Activated T-cell treated with anti-CD3 and anti-CD28 coated beads, Interleukin-2, amount 50 U/mL, for 72 hours (primary cell): ENCODE data around the gene PSMD6. TPM values are rescaled to one million over a fixed set of nuclear protein-coding genes. Genes with fewer than 3 reads are reported as not detected.

Experiments used
- ATAC-seq, 2 donors: fragments of 150-1000 bp; cut with Tn5 transposase; replicated peaks in 1 of 2; 2 replicates each; pipeline ENCODE4 v1.10.0; 2021; ENCODE audit warnings: moderate library complexity in 2 of 2, mild to moderate bottlenecking in 1 of 2
- DNase-seq, 2 donors: peaks; one replicate each; pipeline ENCODE4 v3.0.0; 2021 to 2022; ENCODE audit warnings: mixed read lengths in 1 of 2
- H3K27ac Mint-ChIP-seq: one replicate; pipeline ENCODE4 v1.8.0; 2022; ENCODE audit warnings: mild to moderate bottlenecking, moderate library complexity, mixed read lengths
- H3K27me3 Mint-ChIP-seq: one replicate; pipeline ENCODE4 v1.8.0; 2022; ENCODE audit warnings: low read depth, mixed read lengths
- H3K36me3 Mint-ChIP-seq, 2 donors: one replicate each; pipeline ENCODE4 v1.8.0; 2022; ENCODE audit warnings: mixed read lengths in 2 of 2, mild to moderate bottlenecking in 1 of 2; ENCODE audit not compliant: insufficient read depth in 2 of 2
- H3K4me1 Mint-ChIP-seq: one replicate; pipeline ENCODE4 v1.8.0; 2022; ENCODE audit warnings: low read depth, mixed read lengths
- H3K4me3 Mint-ChIP-seq, 2 donors: one replicate each; pipeline ENCODE4 v1.8.0; 2022; ENCODE audit warnings: mild to moderate bottlenecking in 2 of 2, mixed read lengths in 2 of 2, moderate library complexity in 2 of 2
- H3K9me3 Mint-ChIP-seq, 2 donors: one replicate each; pipeline ENCODE4 v1.8.0; 2022; ENCODE audit warnings: mixed read lengths in 2 of 2
- total RNA-seq, 2 donors: library from RNA; stranded (reverse); gene quantifications; one replicate each; pipeline ENCODE4 v1.2.3, GENCODE V29; 2022

Gene PSMD6
- total RNA-seq, 2 donors from 2014 or later = 83.4 to 90.3 TPM

DNA sequence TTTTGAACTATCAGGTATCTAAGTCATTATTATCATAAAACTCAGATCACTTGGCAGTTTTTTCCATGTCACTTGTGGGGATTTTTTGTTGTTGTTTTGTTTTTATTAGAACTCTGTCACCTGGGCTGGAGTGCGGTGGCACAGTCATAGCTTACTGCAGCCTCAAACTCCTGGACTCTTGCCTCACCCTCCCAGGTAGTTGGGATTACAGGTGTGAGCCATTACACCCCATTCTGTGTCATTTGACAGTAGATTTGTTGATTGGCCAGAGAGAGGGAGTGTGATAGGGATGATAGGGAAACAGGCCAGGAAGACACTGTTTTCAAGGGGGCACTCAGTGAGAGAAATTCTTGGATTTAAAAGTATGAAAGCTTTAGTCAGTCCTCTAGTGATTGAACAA lies 56.4 kb downstream of the PSMD6 start:
- H3K36me3 Mint-ChIP-seq = peaks cover 0 to 9% of the 10 kb centered on the region in 2 donors
- no peaks in the 10 kb centered on the region for H3K27me3 Mint-ChIP-seq
- H3K4me3 Mint-ChIP-seq = peak overlapping the region; percentile 29 to 51
- no peaks in the 10 kb centered on the region for H3K9me3 Mint-ChIP-seq
- peak overlapping the region; percentile 59 for H3K27ac Mint-ChIP-seq
- no peak for DNase-seq
- no peak for ATAC-seq
- H3K4me1 Mint-ChIP-seq = peaks cover 83% of the 10 kb centered on the region

GRCh38 chr3:63966007-63966406 lies 57.3 kb downstream of the PSMD6 start:
- H3K27me3 Mint-ChIP-seq = no peaks in the 10 kb centered on the region
- H3K36me3 Mint-ChIP-seq = peaks cover 0 to 9% of the 10 kb centered on the region in 2 donors
- no peaks in the 10 kb centered on the region for H3K9me3 Mint-ChIP-seq
- H3K4me1 Mint-ChIP-seq = peaks cover 75% of the 10 kb centered on the region
- no peak overlapping the region for H3K27ac Mint-ChIP-seq
- H3K4me3 Mint-ChIP-seq = no peak overlapping the region
- no peak for ATAC-seq
- no peak for DNase-seq

DNA sequence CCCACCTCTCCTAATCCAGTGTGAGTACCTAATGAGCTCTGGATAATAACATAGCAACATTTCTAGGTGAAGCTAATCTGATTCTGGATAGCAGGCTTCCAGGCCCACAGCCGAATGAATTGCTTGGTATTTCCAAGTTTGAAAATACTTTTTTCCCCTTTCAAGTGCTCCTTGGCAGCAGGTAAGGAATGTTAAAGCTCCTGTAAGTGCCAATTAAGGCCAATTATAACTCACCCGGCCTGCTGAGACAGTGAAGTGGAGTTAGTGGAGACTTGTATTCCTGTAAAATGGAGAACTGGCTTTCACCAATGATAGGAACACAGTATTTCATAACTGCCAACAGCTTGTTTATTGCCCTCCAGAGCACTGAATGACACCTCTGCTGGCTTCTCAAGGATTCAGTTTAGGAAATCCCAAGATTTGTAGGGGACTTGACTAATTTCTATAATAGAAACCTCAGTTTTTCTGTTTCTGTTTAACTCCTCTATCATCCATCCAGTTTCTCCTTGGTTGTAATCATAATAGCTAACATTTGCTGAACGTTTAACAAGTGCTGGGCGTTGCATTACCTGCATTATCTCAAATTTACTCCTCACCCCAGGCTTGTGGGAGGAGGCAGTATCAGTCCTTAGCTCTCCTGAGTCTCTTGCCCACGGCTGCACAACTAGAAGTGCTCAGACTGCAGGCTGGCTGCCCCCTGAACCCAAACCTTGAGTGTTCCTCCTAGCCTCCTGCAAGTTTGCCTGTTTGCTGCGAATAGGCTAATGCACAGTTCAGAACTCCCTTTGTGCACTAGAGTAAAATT lies 58.4 kb downstream of the PSMD6 start:
- Mint-ChIP-seq H3K4me1 (peaks cover 73% of the 10 kb centered on the region), H3K4me3 (peak overlapping the region in 1 of 2 donors; percentile 43), H3K36me3 (peaks cover 0 to 9% of the 10 kb centered on the region in 2 donors), H3K9me3 (no peaks in the 10 kb centered on the region), H3K27ac (peak overlapping the region; percentile 78), H3K27me3 (no peaks in the 10 kb centered on the region)
- DNase-seq (no peak), ATAC-seq (peak in 1 of 2 donors; percentile 16)

DNA sequence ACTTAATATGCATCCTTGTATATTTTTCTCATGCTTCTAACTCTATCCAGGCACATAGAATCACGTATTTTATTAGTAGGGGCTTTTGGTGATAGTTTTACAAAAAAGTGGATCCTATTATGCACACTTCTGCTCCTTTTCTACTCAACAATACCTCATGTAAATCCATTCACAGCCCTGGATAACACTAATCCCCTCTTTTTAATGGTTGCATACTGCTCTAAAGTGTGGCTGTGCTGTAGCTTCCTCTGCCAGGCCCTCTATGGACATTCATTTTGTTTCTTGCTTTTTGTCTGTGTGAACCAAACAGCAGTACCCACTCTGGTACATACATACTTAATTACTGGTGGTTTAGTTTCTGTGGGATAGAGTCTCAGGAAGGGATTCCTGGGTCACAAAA lies 59.8 kb downstream of the PSMD6 start:
- Mint-ChIP-seq H3K4me3 (no peak overlapping the region), H3K36me3 (peaks cover 0 to 4% of the 10 kb centered on the region in 2 donors), H3K4me1 (peaks cover 68% of the 10 kb centered on the region), H3K9me3 (no peaks in the 10 kb centered on the region), H3K27ac (peak overlapping the region; percentile 34), H3K27me3 (no peaks in the 10 kb centered on the region)
- DNase-seq (no peak), ATAC-seq (no peak)

GRCh38 chr3:63961891-63962290 lies 61.4 kb downstream of the PSMD6 start:
- peak; percentile 68 to 72 for ATAC-seq
- Mint-ChIP-seq H3K36me3 (no peaks in the 10 kb centered on the region), H3K27ac (no peak overlapping the region), H3K9me3 (no peaks in the 10 kb centered on the region), H3K4me1 (peaks cover 57% of the 10 kb centered on the region), H3K27me3 (no peaks in the 10 kb centered on the region), H3K4me3 (no peak overlapping the region)
- DNase-seq = no peak

Other genes starting within 250 kb of the PSMD6 start
- gene C3orf49, start 204.2 kb downstream of the PSMD6 start, total RNA-seq = not detected
- 10 to 100 TPM; 79.0 to 80.9 TPM for gene THOC7, start 159.7 kb downstream of the PSMD6 start, total RNA-seq
- gene ATXN7, start 159.6 kb downstream of the PSMD6 start, total RNA-seq = 10 to 100 TPM; 49.9 to 51.3 TPM
- not detected for gene SCAANT1, start 111.1 kb downstream of the PSMD6 start, total RNA-seq
- under 1 TPM; 0.09 to 0.17 TPM for gene PRICKLE2, start 202.0 kb upstream of the PSMD6 start, total RNA-seq